Erythroblast (primary cell): ENCODE data around the gene EGLN3.

Experiments
- GATA1 ChIP-seq: IDR thresholded peaks from 2 replicates; pipeline ENCODE4 v1.6.1; 2011; ENCODE audit warnings: low read depth, mild to moderate bottlenecking, control low read depth, low read length, moderate library complexity
- POLR2A ChIP-seq: IDR thresholded peaks from 2 replicates; pipeline ENCODE4 v1.6.1; 2011; ENCODE audit warnings: mild to moderate bottlenecking, low read length

DNA sequence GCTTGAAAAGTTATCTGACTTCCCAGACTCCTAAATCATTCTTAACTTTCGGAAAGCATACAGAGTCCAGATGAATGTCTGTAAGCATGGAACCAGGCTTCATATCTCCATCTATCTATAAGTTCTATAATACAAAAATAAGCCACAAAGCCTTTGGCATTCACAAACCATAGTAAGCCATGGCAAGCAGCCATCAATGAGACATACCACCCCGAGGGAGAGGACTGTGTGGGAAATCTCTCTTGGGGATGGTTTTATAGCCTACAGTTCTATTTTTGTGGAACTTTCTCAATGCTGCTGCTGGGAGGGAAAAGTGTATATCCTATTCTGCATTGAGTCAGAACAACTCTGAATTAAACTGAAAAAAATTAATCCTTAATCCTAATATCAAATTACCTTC, 20.4 kb downstream of the EGLN3 start:
- TF ChIP-seq POLR2A (no peak), GATA1 (no peak)
